HepG2 (cell line): ENCODE results near the gene C1QTNF5. TPM values are rescaled to one million over a fixed set of nuclear protein-coding genes. Genes with fewer than 3 reads are reported as not detected.
A peak's percentile ranks its signal among the peaks of the same experiment; 100 is the strongest.

Source experiments
- ATF7 ChIP-seq, 2 experiments: fragments of 450-650 bp in 1 of 2; sonication (generic) in 1 of 2; formaldehyde crosslinking in 1 of 2; IDR thresholded peaks; 2 replicates each; pipeline versions ENCODE4 v1.4.0 to v1.6.1; 2016 to 2020; ENCODE audit warnings: antibody characterized with exemption in 1 of 2, mild to moderate bottlenecking in 1 of 2, missing genetic modification reagents in 1 of 2
- CC2D1A ChIP-seq: sonication (generic); formaldehyde crosslinking; IDR thresholded peaks from 2 replicates; pipeline ENCODE4 v1.8.1; 2023; ENCODE audit warnings: mild to moderate bottlenecking, missing genetic modification reagents
- GFI1 ChIP-seq: sonication (generic); formaldehyde crosslinking; IDR thresholded peaks from 2 replicates; pipeline ENCODE4 v1.5.0; 2020; ENCODE audit warnings: missing genetic modification reagents, mild to moderate bottlenecking, borderline replicate concordance
- MAF1 ChIP-seq: sonication (generic); formaldehyde crosslinking; IDR thresholded peaks from 2 replicates; pipeline ENCODE4 v1.5.0; 2020; ENCODE audit warnings: missing genetic modification reagents, borderline replicate concordance
- RFX1 ChIP-seq: fragments of 450-650 bp; IDR thresholded peaks from 2 replicates; pipeline ENCODE4 v1.6.1; 2017
- SP140L ChIP-seq: sonication (generic); formaldehyde crosslinking; IDR thresholded peaks from 2 replicates; pipeline ENCODE4 v1.4.0; 2020; ENCODE audit warnings: missing genetic modification reagents, borderline replicate concordance
- STAT5B ChIP-seq: sonication (generic); formaldehyde crosslinking; IDR thresholded peaks from 2 replicates; pipeline ENCODE4 v1.4.0; 2020; ENCODE audit warnings: missing genetic modification reagents
- THYN1 ChIP-seq: sonication (generic); formaldehyde crosslinking; IDR thresholded peaks from 2 replicates; pipeline ENCODE4 v1.8.1; 2023; ENCODE audit warnings: low read depth, mild to moderate bottlenecking, moderate library complexity, missing genetic modification reagents, borderline replicate concordance
- ZNF282 ChIP-seq: fragments of 450-650 bp; IDR thresholded peaks from 2 replicates; pipeline ENCODE4 v1.6.1; 2018; ENCODE audit not compliant: partially characterized antibody
- ZNF607 ChIP-seq: sonication (generic); formaldehyde crosslinking; IDR thresholded peaks from 2 replicates; pipeline ENCODE4 v1.5.1; 2020; ENCODE audit warnings: missing genetic modification reagents, mild to moderate bottlenecking, borderline replicate concordance
- ZNF660 ChIP-seq: sonication (generic); formaldehyde crosslinking; IDR thresholded peaks from 2 replicates; pipeline ENCODE4 v1.5.1; 2020; ENCODE audit warnings: mild to moderate bottlenecking, low read depth, missing genetic modification reagents, borderline replicate concordance
- polyA plus RNA-seq, 8 experiments: library from polyadenylated mRNA; depleted of rRNA in 3 of 8; stranded (reverse) in 7 of 8; unstranded in 1 of 8; fragments of >200 nt; fragmentation: Illumina TruSeq in 4 of 8; extraction: Trizol in 4 of 8; gene quantifications; 2 replicates each; pipeline versions ENCODE4 v1.2.1 to v1.2.3, GENCODE V29; 2011 to 2016; ENCODE audit warnings: low read depth in 4 of 8, missing spikeins in 1 of 8, mixed read lengths in 1 of 8; ENCODE audit not compliant: insufficient read depth in 1 of 8
- total RNA-seq, 5 experiments: library from RNA; depleted of rRNA; stranded (reverse); fragments of >200 nt; fragmentation: Illumina TruSeq; extraction: Trizol; gene quantifications; 2 replicates each; pipeline ENCODE4 v1.2.3, GENCODE V29; 2016; ENCODE audit warnings: low read depth in 1 of 5
- TF ChIP-seq, protein P1 (sequence below): sonication (generic); formaldehyde crosslinking; conservative IDR thresholded peaks from 2 replicates; pipeline ENCODE4 v1.5.0; 2020; ENCODE audit warnings: missing genetic modification reagents
- TF ChIP-seq, protein P2 (sequence below): sonication (generic); formaldehyde crosslinking; IDR thresholded peaks from 2 replicates; pipeline ENCODE4 v1.4.0; 2020; ENCODE audit warnings: mild to moderate bottlenecking, missing genetic modification reagents
- TF ChIP-seq, protein P3 (sequence below): sonication (generic); formaldehyde crosslinking; IDR thresholded peaks from 2 replicates; pipeline ENCODE4 v1.8.1; 2023; ENCODE audit warnings: missing genetic modification reagents, mild to moderate bottlenecking, borderline replicate concordance

The C1QTNF5 gene
- total and polyA plus RNA-seq, 2 of the 13 experiments (the other 11 are each of a cell fraction or from before 2014, with no cell fraction given) = 0.86 to 1.2 TPM

DNA sequence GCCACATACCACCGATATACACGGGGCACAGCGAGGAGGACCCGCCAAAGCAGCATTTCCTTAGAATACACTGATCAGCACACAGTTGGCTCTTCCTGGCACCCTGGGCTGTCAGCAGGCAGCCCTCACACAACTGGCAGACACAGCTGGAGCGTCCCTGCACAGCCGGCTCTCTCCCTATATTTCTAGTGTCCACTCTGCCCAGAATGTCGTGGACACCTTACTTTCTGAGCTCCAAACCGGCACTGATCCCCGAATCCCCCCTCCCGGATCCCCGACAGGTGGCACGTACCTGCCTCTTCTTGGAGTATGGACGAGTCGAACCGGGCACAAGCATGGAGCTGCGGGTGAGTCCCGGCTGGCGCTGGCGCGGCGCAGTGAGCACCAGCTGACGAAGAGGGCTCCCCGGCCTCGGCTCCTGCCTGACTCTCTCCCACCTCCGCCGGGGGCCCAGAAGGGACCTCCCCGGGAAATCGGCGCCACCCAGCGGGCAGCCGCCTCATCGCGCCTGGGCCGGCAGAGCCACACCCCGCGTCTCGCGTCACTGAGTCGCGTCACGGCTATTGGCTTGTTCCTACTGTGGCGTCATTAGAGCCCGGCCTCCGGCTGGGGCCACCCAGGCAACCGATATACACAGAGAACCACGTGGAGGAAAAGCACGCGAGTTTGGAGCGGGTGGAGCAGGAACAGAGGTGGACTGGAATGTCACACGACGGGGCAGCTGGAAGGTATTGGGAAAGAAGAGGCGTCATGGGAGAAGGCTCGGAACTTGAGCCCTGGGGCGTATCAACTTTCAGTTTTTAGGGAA, 40.7 kb upstream of the C1QTNF5 start, which contains the start of gene USP2 (continued):
- TF ChIP-seq, protein P1, sequence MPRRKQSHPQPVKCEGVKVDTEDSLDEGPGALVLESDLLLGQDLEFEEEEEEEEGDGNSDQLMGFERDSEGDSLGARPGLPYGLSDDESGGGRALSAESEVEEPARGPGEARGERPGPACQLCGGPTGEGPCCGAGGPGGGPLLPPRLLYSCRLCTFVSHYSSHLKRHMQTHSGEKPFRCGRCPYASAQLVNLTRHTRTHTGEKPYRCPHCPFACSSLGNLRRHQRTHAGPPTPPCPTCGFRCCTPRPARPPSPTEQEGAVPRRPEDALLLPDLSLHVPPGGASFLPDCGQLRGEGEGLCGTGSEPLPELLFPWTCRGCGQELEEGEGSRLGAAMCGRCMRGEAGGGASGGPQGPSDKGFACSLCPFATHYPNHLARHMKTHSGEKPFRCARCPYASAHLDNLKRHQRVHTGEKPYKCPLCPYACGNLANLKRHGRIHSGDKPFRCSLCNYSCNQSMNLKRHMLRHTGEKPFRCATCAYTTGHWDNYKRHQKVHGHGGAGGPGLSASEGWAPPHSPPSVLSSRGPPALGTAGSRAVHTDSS (CRISPR knock-in tag) = no peak
- no peak for TF ChIP-seq STAT5B
- TF ChIP-seq RFX1 = peak; percentile 83
- no peak for TF ChIP-seq THYN1
- no peak for TF ChIP-seq MAF1 (CRISPR knock-in tag)
- no peak for TF ChIP-seq ZNF282
- peak; percentile 76; the same call in 1 of the 2 replicates for TF ChIP-seq GFI1
- TF ChIP-seq, protein P2, sequence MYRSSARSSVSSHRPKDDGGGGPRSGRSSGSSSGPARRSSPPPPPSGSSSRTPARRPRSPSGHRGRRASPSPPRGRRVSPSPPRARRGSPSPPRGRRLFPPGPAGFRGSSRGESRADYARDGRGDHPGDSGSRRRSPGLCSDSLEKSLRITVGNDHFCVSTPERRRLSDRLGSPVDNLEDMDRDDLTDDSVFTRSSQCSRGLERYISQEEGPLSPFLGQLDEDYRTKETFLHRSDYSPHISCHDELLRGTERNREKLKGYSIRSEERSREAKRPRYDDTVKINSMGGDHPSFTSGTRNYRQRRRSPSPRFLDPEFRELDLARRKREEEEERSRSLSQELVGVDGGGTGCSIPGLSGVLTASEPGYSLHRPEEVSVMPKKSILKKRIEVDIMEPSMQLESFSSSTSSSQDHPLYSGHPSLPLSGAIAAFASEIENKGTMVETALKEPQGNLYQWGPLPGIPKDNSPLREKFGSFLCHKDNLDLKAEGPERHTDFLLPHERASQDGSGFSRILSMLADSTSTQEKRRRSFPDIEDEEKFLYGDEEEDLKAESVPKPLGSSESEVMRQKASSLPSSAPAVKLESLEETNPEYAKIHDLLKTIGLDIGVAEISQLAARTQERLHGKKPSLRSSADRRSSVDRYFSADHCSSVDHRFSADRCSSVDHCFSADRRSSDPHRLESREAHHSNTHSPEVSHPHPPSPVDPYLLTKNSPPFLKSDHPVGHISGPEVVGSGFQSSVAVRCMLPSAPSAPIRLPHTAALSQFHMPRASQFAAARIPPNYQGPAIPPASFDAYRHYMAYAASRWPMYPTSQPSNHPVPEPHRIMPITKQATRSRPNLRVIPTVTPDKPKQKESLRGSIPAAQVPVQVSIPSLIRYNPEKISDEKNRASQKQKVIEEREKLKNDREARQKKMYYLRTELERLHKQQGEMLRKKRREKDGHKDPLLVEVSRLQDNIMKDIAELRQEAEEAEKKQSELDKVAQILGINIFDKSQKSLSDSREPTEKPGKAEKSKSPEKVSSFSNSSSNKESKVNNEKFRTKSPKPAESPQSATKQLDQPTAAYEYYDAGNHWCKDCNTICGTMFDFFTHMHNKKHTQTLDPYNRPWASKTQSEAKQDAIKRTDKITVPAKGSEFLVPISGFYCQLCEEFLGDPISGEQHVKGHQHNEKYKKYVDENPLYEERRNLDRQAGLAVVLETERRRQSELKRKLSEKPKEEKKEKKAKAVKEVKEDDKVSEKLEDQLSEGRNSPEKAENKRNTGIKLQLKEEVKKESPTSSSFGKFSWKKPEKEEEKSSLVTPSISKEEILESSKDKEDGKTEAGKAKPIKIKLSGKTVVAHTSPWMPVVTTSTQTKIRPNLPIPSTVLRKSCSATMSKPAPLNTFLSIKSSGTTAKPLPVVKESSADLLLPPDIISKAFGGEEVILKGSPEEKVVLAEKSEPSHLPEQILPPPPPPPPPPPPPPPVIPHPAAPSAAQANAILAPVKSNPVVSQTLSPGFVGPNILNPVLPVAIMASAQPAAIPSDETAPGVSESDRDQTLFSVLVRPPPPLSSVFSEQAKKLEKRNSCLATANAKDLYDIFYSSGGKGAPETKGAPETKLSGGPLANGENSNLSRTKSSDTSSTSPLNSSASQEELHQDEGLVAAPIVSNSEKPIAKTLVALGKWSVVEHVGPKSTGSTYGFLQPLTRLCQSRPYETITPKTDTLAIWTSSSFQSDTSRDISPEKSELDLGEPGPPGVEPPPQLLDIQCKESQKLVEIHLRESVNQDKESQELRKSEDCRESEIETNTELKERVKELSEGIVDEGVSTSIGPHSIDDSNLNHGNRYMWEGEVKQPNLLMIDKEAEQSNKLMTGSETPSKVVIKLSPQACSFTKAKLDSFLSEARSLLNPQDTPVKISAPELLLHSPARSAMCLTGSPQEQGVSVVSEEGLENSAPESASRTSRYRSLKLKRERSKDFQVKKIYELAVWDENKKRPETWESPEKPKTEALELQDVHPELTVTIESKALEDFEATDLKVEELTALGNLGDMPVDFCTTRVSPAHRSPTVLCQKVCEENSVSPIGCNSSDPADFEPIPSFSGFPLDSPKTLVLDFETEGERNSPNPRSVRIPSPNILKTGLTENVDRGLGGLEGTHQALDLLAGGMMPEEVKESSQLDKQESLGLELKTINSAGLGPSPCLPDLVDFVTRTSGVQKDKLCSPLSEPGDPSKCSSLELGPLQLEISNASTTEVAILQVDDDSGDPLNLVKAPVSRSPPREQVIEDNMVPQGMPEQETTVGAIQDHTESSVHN (CRISPR knock-in tag) = no peak
- TF ChIP-seq CC2D1A (CRISPR knock-in tag) = no peak
- TF ChIP-seq, protein P3, sequence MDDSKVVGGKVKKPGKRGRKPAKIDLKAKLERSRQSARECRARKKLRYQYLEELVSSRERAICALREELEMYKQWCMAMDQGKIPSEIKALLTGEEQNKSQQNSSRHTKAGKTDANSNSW (CRISPR knock-in tag) = no peak
- no peak for TF ChIP-seq ZNF660 (CRISPR knock-in tag)
- TF ChIP-seq ZNF607 (CRISPR knock-in tag) = peak; percentile 53; the same call in 1 of the 2 replicates
- TF ChIP-seq ATF7 (IDR thresholded peaks at IDR 0.05) = no peak
- TF ChIP-seq ATF7 (CRISPR knock-in tag; IDR thresholded peaks at IDR 0.05) = no peak; the same call in 1 of the 2 replicates
- no peak for TF ChIP-seq SP140L
